ENCODE measurements around the gene ADAP2. TPM values are rescaled to one million over a fixed set of nuclear protein-coding genes. Genes with fewer than 3 reads are reported as not detected.

Gene ADAP2
- total RNA-seq, 4 donors from 2014 or later: 6.3 to 14.9 (median 12.9) TPM

- no peak overlapping the region for H3K27ac ChIP-seq
- WGBS, 2 donors: 73 to 81% methylated on average over 8 of the region's 8 CpGs
- H3K27me3 ChIP-seq: no peaks in the 10 kb centered on the region
- intact Hi-C loops (cut with DNase I): no loop called here
- H3K9me3 ChIP-seq: no peaks in the 10 kb centered on the region
- peaks cover 8 to 12% of the 10 kb centered on the region in 2 donors for H3K4me1 ChIP-seq
- TF ChIP-seq CTCF (IDR thresholded peaks at IDR 0.05) (no peak), POLR2A (IDR thresholded peaks at IDR 0.05) (no peak)
- peak in 1 of 2 donors; percentile 19 for DNase-seq
- no peak overlapping the region for H3K4me3 ChIP-seq (replicated peaks in 1 of 3)
- peaks cover 0 to 11% of the 10 kb centered on the region in 2 donors for H3K36me3 ChIP-seq
Observed at GRCh38 chr17:30981531-30982519, 60.1 kb downstream of the ADAP2 start.

GRCh38 chr17:30982855-30983254, 61.1 kb downstream of the ADAP2 start:
- no peak overlapping the region for H3K4me3 ChIP-seq (replicated peaks in 1 of 3)
- no peak for TF ChIP-seq POLR2A (IDR thresholded peaks at IDR 0.05)
- TF ChIP-seq CTCF (IDR thresholded peaks at IDR 0.05): no peak
- intact Hi-C loops (cut with DNase I): no loop called here
- no peaks in the 10 kb centered on the region for H3K9me3 ChIP-seq
- H3K27me3 ChIP-seq: no peaks in the 10 kb centered on the region
- H3K4me1 ChIP-seq: peaks cover 8 to 11% of the 10 kb centered on the region in 2 donors
- H3K36me3 ChIP-seq: peaks cover 0 to 11% of the 10 kb centered on the region in 2 donors
- no peak for DNase-seq
- WGBS, 2 donors: 98% methylated on average over 1 of the region's 1 CpG
- H3K27ac ChIP-seq: no peak overlapping the region

- TF ChIP-seq POLR2A (IDR thresholded peaks at IDR 0.05): no peak
- TF ChIP-seq CTCF (IDR thresholded peaks at IDR 0.05): no peak
- H3K36me3 ChIP-seq: peaks cover 3% of the 10 kb centered on the region in 2 donors
- no peaks in the 10 kb centered on the region for H3K9me3 ChIP-seq
- H3K4me1 ChIP-seq: no peaks in the 10 kb centered on the region
- H3K4me3 ChIP-seq (replicated peaks in 1 of 3): no peak overlapping the region
- no peak overlapping the region for H3K27ac ChIP-seq
- WGBS, 2 donors: 92 to 95% methylated on average over 3 of the region's 3 CpGs
- no peak for DNase-seq
- intact Hi-C loops (cut with DNase I): no loop called here
- no peaks in the 10 kb centered on the region for H3K27me3 ChIP-seq
Observed at GRCh38 chr17:30990458-30990857, 68.7 kb downstream of the ADAP2 start.

DNA sequence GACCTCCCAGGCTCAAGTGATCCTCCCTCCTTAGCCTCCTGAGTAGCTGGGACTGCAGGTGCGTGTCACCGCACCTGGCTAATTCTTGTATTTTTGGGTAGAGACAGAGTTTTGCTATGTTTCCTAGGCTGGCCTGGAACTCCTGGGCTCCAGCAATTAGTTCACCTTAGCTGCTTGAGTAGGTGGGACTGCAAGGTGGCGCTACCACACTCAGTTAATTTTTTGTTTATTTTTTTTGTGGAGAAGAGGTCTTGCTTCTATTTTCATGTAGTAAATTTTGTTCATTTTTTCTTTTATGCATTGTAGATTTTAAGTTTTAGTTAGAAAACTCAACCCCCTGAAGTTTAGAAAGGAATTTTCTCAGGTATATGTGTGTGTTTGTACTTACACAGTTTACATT, 70.8 kb downstream of the ADAP2 start:
- TF ChIP-seq CTCF (IDR thresholded peaks at IDR 0.05): no peak
- TF ChIP-seq POLR2A (IDR thresholded peaks at IDR 0.05): no peak
- H3K27ac ChIP-seq: no peak overlapping the region
- H3K9me3 ChIP-seq: no peaks in the 10 kb centered on the region
- peaks cover 6 to 12% of the 10 kb centered on the region in 2 donors for H3K36me3 ChIP-seq
- no peaks in the 10 kb centered on the region for H3K27me3 ChIP-seq
- DNase-seq: no peak
- H3K4me3 ChIP-seq (replicated peaks in 1 of 3): no peak overlapping the region
- intact Hi-C loops (cut with DNase I): no loop called here
- 98 to 100% methylated on average over 3 of the region's 3 CpGs for WGBS, 2 donors
- H3K4me1 ChIP-seq: no peaks in the 10 kb centered on the region

- Histone ChIP-seq H3K36me3 (peaks cover 27 to 33% of the 10 kb centered on the region in 2 donors), H3K9me3 (no peaks in the 10 kb centered on the region), H3K27me3 (no peaks in the 10 kb centered on the region), H3K27ac (no peak overlapping the region), H3K4me3 (replicated peaks in 1 of 3) (no peak overlapping the region), H3K4me1 (no peaks in the 10 kb centered on the region)
- no peak for DNase-seq
- intact Hi-C loops (cut with DNase I): no loop called here
- TF ChIP-seq POLR2A (IDR thresholded peaks at IDR 0.05) (no peak), CTCF (IDR thresholded peaks at IDR 0.05) (no peak)
- 96 to 100% methylated on average over 3 of the region's 3 CpGs for WGBS, 2 donors
Observed at GRCh38 chr17:30995347-30995746, 73.6 kb downstream of the ADAP2 start.

Data from thyroid gland (tissue), 4 donors.